IPS DF 6.9 (cell line): ENCODE data around the gene ADAMTS17.
"Not testable (repeated sequence)": the region's sequence is repeated elsewhere in the genome, so short reads cannot be mapped to it uniquely, and the experiment has no call there.

Experiments used
- DNase-seq: peaks from one replicate; pipeline ENCODE4 v3.0.0-alpha.2; 2013; ENCODE audit warnings: low read depth, low spot score
- H3K27ac ChIP-seq: one replicate; pipeline ENCODE4 v1.5.1; 2013; ENCODE audit warnings: low read length, control low read depth
- H3K27me3 ChIP-seq: 2 replicates; pipeline ENCODE4 v1.6.1; 2013; ENCODE audit warnings: mild to moderate bottlenecking, low read length; ENCODE audit not compliant: control insufficient read depth, insufficient read depth
- H3K36me3 ChIP-seq: 2 replicates; pipeline ENCODE4 v1.6.1; 2013; ENCODE audit warnings: low read length; ENCODE audit not compliant: control insufficient read depth, insufficient read depth
- H3K4me1 ChIP-seq: 2 replicates; pipeline ENCODE4 v1.6.1; 2013; ENCODE audit warnings: low read length; ENCODE audit not compliant: control insufficient read depth, insufficient read depth
- H3K4me3 ChIP-seq: 2 replicates; pipeline ENCODE4 v1.5.1; 2013; ENCODE audit warnings: mild to moderate bottlenecking, low read length
- H3K9me3 ChIP-seq: 2 replicates; pipeline ENCODE4 v1.6.1; 2013; ENCODE audit warnings: low read length, inconsistent platforms; ENCODE audit not compliant: control insufficient read depth, insufficient read depth
- WGBS: extraction: QIAGEN DNeasy Blood & Tissue Kit; methylation state at CpG from one replicate; pipeline ENCODE4 v1.1.7; 2013; ENCODE audit warnings: mixed read lengths, missing lambda C conversion rate; ENCODE audit not compliant: insufficient read length, insufficient coverage; 5-methylcytosine and 5-hydroxymethylcytosine counted together

Gene ADAMTS17

DNA sequence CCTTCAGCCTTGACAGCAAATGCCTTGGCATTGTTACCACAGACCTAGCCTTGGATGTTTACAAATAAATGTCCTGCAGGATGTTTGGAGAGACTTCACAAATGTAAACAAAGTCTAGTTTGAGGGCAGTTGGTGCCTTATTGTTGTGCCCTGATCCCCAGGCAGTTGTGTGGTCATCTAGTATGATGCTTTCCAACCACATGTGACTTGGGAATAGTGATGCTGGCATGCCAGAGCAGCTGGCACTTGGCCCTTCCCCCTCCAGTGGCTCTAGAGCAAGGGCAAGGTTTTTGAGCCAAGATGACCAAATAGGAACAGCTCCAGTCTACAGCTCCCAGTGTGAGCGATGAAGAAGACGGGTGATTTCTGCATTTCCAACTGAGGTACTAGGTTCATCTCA, 258.2 kb downstream of the ADAMTS17 start:
- Histone ChIP-seq H3K27ac (no peak overlapping the region), H3K4me3 (no peak overlapping the region), H3K36me3 (no peaks in the 10 kb centered on the region), H3K27me3 (no peaks in the 10 kb centered on the region), H3K4me1 (no peaks in the 10 kb centered on the region), H3K9me3 (no peaks in the 10 kb centered on the region)
- no peak for DNase-seq
- WGBS = no CpG with 5 or more reads among the region's 2 CpGs

GRCh38 chr15:100082761-100083402, 258.9 kb downstream of the ADAMTS17 start:
- DNase-seq = no peak
- H3K9me3 ChIP-seq = no peaks in the 10 kb centered on the region
- no peak overlapping the region for H3K4me3 ChIP-seq
- H3K36me3 ChIP-seq = no peaks in the 10 kb centered on the region
- no CpG with 5 or more reads among the region's 7 CpGs for WGBS
- H3K27ac ChIP-seq = no peak overlapping the region
- H3K4me1 ChIP-seq = no peaks in the 10 kb centered on the region
- no peaks in the 10 kb centered on the region for H3K27me3 ChIP-seq

GRCh38 chr15:100081454-100081853, 260.3 kb downstream of the ADAMTS17 start:
- Histone ChIP-seq H3K4me3 (no peak overlapping the region), H3K36me3 (no peaks in the 10 kb centered on the region), H3K27ac (no peak overlapping the region), H3K27me3 (no peaks in the 10 kb centered on the region), H3K9me3 (no peaks in the 10 kb centered on the region), H3K4me1 (no peaks in the 10 kb centered on the region)
- DNase-seq = no peak
- no CpG with 5 or more reads among the region's 4 CpGs for WGBS

DNA sequence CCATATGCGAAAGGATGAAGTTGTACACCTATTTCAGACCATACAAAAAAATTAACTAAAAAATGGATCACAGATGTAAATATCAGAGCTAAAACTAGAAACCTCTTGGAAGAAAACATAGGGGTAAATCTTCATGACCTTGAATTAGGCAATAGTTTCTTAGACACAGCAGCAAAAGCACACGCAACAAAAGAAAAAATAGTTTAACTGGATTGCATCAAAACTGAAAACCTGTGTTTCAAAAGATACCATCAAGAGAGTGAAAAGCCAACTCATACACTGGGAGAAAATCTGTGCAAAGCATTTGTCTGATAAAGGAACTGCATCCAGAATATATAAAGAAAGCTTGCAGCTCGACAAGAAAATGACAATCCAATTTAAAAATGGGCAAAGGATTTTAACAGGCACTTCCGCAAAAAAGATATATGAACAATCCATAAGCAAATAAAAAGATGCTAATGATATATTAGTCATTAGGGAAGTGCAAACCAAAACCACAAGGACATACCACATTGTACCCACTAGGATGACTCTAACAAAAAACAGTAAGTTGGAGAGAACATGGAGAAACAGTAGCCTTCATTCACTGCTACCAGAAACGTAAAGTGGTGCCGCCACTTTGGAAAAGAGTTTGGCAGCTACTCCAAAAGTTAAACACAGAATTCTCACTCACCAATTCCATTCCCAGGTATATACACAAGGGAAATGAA, 263.1 kb downstream of the ADAMTS17 start:
- Histone ChIP-seq H3K4me1 (no peaks in the 10 kb centered on the region), H3K9me3 (no peaks in the 10 kb centered on the region), H3K4me3 (no peak overlapping the region), H3K27me3 (no peaks in the 10 kb centered on the region), H3K27ac (no peak overlapping the region), H3K36me3 (no peaks in the 10 kb centered on the region)
- DNase-seq = no peak
- no CpG with 5 or more reads among the region's 6 CpGs for WGBS

DNA sequence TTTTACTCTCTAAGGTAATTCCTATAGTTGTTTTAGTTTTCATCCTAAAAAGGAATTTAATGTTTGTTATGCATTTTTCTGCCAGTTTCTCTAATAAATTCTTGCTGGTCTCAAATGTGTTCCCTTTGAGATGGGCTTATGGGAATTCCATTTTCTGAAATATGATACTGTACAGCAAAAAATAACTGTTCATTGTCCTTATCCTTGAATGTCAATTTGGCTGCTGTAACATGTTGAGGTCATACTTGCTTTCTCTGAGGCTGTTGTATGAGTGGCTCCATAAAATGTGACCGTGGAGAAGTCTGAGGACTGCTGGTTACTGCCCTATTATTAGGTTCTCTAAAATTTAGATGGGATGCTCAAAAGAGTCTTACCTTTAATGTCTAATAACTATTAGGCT, 266.5 kb downstream of the ADAMTS17 start:
- no peaks in the 10 kb centered on the region for H3K27me3 ChIP-seq
- no peak overlapping the region for H3K4me3 ChIP-seq
- no peaks in the 10 kb centered on the region for H3K9me3 ChIP-seq
- no peak for DNase-seq
- H3K27ac ChIP-seq = no peak overlapping the region
- H3K36me3 ChIP-seq = no peaks in the 10 kb centered on the region
- no CpG with 5 or more reads among the region's 1 CpG for WGBS
- no peaks in the 10 kb centered on the region for H3K4me1 ChIP-seq

- Histone ChIP-seq H3K36me3 (no peaks in the 10 kb centered on the region), H3K9me3 (no peaks in the 10 kb centered on the region), H3K4me1 (no peaks in the 10 kb centered on the region), H3K27ac (no peak overlapping the region), H3K27me3 (no peaks in the 10 kb centered on the region), H3K4me3 (no peak overlapping the region)
- DNase-seq = no peak
- WGBS = no CpG with 5 or more reads among the region's 5 CpGs
Measured at GRCh38 chr15:100073982-100074381, 267.8 kb downstream of the ADAMTS17 start.

- not testable (repeated sequence) for H3K4me1 ChIP-seq, DNase-seq, H3K4me3 ChIP-seq, H3K9me3 ChIP-seq, H3K27me3 ChIP-seq, H3K36me3 ChIP-seq, H3K27ac ChIP-seq
- WGBS = no CpG with 5 or more reads among the region's 12 CpGs
Measured at GRCh38 chr15:100066521-100067280, 275.1 kb downstream of the ADAMTS17 start.

GRCh38 chr15:100061944-100062343, 279.8 kb downstream of the ADAMTS17 start:
- Histone ChIP-seq H3K9me3 (no peaks in the 10 kb centered on the region), H3K4me1 (no peaks in the 10 kb centered on the region; the same call in 1 of the 2 replicates), H3K36me3 (no peaks in the 10 kb centered on the region), H3K27ac (no peak overlapping the region), H3K4me3 (no peak overlapping the region), H3K27me3 (no peaks in the 10 kb centered on the region)
- no CpG with 5 or more reads among the region's 5 CpGs for WGBS
- DNase-seq = no peak

DNA sequence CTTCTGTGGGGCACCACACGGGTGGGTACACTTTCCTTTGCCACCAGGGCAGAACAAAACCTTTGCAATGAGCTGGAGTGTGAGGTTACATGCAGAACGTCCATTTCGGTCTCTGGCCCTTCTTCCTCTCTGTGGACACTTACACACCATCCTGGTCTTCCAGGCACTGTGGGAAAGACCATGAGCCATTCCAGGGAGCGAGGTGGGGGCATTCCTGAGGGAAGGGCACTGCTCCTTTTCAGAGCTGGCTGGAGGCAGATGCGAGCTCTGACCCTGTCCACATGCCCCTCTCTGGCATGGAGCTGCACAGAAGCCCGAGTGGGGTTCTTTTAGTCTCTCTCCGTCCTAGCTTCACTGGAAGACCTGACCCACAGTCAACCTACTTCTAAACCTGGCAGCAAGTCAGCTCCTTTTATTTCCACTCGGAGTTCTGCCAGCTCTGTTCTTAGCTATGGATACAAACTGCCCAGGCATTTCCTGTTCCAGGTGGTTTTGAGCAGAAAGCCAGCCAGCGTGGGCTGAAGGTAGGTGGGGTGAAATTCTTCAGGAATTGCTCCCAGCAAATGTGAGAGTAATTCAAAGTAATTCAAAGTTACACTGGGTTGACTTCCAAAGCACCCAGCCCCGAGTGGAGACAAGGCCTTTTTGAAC, 281.4 kb downstream of the ADAMTS17 start:
- Histone ChIP-seq H3K27me3 (no peaks in the 10 kb centered on the region), H3K4me1 (no peaks in the 10 kb centered on the region; the same call in 1 of the 2 replicates), H3K27ac (no peak overlapping the region), H3K36me3 (no peaks in the 10 kb centered on the region), H3K4me3 (no peak overlapping the region), H3K9me3 (no peaks in the 10 kb centered on the region)
- no peak for DNase-seq
- no CpG with 5 or more reads among the region's 10 CpGs for WGBS

DNA sequence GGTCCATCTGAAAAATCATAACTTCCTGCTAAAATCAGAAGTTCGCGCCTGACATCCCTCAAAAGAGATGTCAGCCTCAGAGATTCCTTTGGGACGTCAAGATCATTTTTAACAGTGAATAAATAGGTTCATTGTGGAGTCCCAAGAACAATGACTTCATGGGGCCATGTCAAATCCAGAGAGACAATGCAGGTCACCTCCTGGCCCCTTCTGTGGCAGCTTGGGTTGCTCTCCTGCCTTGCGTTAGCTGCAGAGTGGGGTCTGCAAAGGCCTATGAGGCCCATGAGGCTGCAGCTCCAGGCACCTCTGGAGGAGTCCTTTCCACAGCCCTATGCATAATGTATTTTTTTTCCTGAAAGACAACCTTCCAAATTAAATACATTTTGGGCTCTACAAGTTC, 282.3 kb downstream of the ADAMTS17 start:
- Histone ChIP-seq H3K4me3 (no peak overlapping the region), H3K9me3 (no peaks in the 10 kb centered on the region), H3K27ac (no peak overlapping the region), H3K27me3 (no peaks in the 10 kb centered on the region), H3K4me1 (no peaks in the 10 kb centered on the region; the same call in 1 of the 2 replicates), H3K36me3 (no peaks in the 10 kb centered on the region)
- no peak for DNase-seq
- no CpG with 5 or more reads among the region's 4 CpGs for WGBS
